ENCODE results near the gene MRPL10. TPM values are rescaled to one million over a fixed set of nuclear protein-coding genes. Genes with fewer than 3 reads are reported as not detected.

MRPL10 gene
- total and polyA plus RNA-seq, 8 donors = 16.8 to 35.2 (median 24.1) TPM

GRCh38 chr17:47872019-47872650 is 40.8 kb upstream of the MRPL10 start:
- Histone ChIP-seq H3K27me3 (peaks cover 0 to 5% (median 0%) of the 10 kb centered on the region in 4 donors), H3K4me3 (no peak overlapping the region), H3K4me1 (no peaks in the 10 kb centered on the region), H3K36me3 (no peaks in the 10 kb centered on the region), H3K9me3 (no peaks in the 10 kb centered on the region), H3K27ac (no peak overlapping the region)
- DNase-seq = no peak
- no peak for TF ChIP-seq CTCF (IDR thresholded peaks at IDR 0.05)
- WGBS, 2 donors = 25 to 32% methylated on average over 23 to 29 of the region's 29 CpGs
- no peak for FAIRE-seq
- intact Hi-C loops (cut with DNase I) = no loop called here
- peak in 1 of 4 donors; percentile 62 for ATAC-seq

GRCh38 chr17:47871048-47871447 is 39.7 kb upstream of the MRPL10 start:
- ATAC-seq (no peak), DNase-seq (no peak), FAIRE-seq (no peak)
- TF ChIP-seq CTCF (IDR thresholded peaks at IDR 0.05) = no peak
- H3K27ac ChIP-seq = no peak overlapping the region
- intact Hi-C loops (cut with DNase I) = no loop called here
- H3K36me3 ChIP-seq = no peaks in the 10 kb centered on the region
- no peaks in the 10 kb centered on the region for H3K9me3 ChIP-seq
- no peak overlapping the region for H3K4me3 ChIP-seq
- no peaks in the 10 kb centered on the region for H3K4me1 ChIP-seq
- H3K27me3 ChIP-seq = peaks cover 0 to 5% (median 0%) of the 10 kb centered on the region in 4 donors

GRCh38 chr17:47870056-47870455 is 38.7 kb upstream of the MRPL10 start:
- no peak for TF ChIP-seq CTCF (IDR thresholded peaks at IDR 0.05)
- DNase-seq (no peak), ATAC-seq (no peak), FAIRE-seq (no peak)
- 20 to 25% methylated on average over 1 of the region's 1 CpG for WGBS, 2 donors
- Histone ChIP-seq H3K36me3 (no peaks in the 10 kb centered on the region), H3K27me3 (peaks cover 0 to 5% (median 0%) of the 10 kb centered on the region in 4 donors), H3K4me1 (no peaks in the 10 kb centered on the region), H3K4me3 (no peak overlapping the region), H3K27ac (no peak overlapping the region), H3K9me3 (no peaks in the 10 kb centered on the region)
- intact Hi-C loops (cut with DNase I) = no loop called here

GRCh38 chr17:47869114-47869513 is 37.8 kb upstream of the MRPL10 start:
- no peak for TF ChIP-seq CTCF (IDR thresholded peaks at IDR 0.05)
- no peak for FAIRE-seq
- no peak for ATAC-seq
- 20 to 24% methylated on average over 2 of the region's 2 CpGs for WGBS, 2 donors
- peaks cover 0 to 5% (median 0%) of the 10 kb centered on the region in 4 donors for H3K27me3 ChIP-seq
- no peaks in the 10 kb centered on the region for H3K9me3 ChIP-seq
- intact Hi-C loops (cut with DNase I) = no loop called here
- DNase-seq = no peak
- H3K4me1 ChIP-seq = no peaks in the 10 kb centered on the region
- no peaks in the 10 kb centered on the region for H3K36me3 ChIP-seq
- H3K27ac ChIP-seq = no peak overlapping the region
- H3K4me3 ChIP-seq = no peak overlapping the region

GRCh38 chr17:47867813-47868533 is 36.6 kb upstream of the MRPL10 start:
- TF ChIP-seq CTCF (IDR thresholded peaks at IDR 0.05) = no peak
- Histone ChIP-seq H3K9me3 (no peaks in the 10 kb centered on the region), H3K27ac (no peak overlapping the region), H3K4me1 (no peaks in the 10 kb centered on the region), H3K4me3 (no peak overlapping the region), H3K36me3 (no peaks in the 10 kb centered on the region), H3K27me3 (peaks cover 0 to 5% (median 0%) of the 10 kb centered on the region in 4 donors)
- DNase-seq (no peak), FAIRE-seq (no peak), ATAC-seq (no peak)
- 68 to 80% methylated on average over 11 of the region's 11 CpGs for WGBS, 2 donors
- intact Hi-C loops (cut with DNase I) = no loop called here

Data from pancreas (tissue), 10 donors.